Caki2 (cell line): Measurements from ENCODE around the gene GPR176. TPM values are rescaled to one million over a fixed set of nuclear protein-coding genes. Genes with fewer than 3 reads are reported as not detected.
"Not testable (repeated sequence)": the region's sequence is repeated elsewhere in the genome, so short reads cannot be mapped to it uniquely, and the experiment has no call there.

ENCODE experiments used
- DNase-seq: peaks from one replicate; pipeline ENCODE4 v3.0.0-alpha.2; 2015; ENCODE audit warnings: low read depth
- in situ Hi-C: cut with HindIII; loops from 2 replicates; pipeline ENCODE4 v1.10.0; 2016; ENCODE audit warnings: low sequenced_read_pairs, low pct_unique_long_range_greater_than_20kb, mixed read lengths
- total RNA-seq: library from RNA; depleted of rRNA; stranded (reverse); fragments of >200 nt; shearing (Covaris generic); gene quantifications from 2 replicates; pipeline ENCODE4 v1.2.3, GENCODE V29; 2014; ENCODE audit warnings: low replicate concordance

GPR176 gene
- total RNA-seq, 1 experiment from 2014 or later = 9.6 TPM

GRCh38 chr15:39837454-39837853 is 82.6 kb downstream of the GPR176 start:
- in situ Hi-C loops = no loop called here

GRCh38 chr15:39835550-39835949 is 84.5 kb downstream of the GPR176 start:
- DNase-seq = no peak
- in situ Hi-C loops = no loop called here

More at GRCh38 chr15:39837454-39837853, 82.6 kb downstream of the GPR176 start:
- DNase-seq = no peak

GRCh38 chr15:39834256-39834655 is 85.8 kb downstream of the GPR176 start:
- no peak for DNase-seq
- in situ Hi-C loops = no loop called here

DNA sequence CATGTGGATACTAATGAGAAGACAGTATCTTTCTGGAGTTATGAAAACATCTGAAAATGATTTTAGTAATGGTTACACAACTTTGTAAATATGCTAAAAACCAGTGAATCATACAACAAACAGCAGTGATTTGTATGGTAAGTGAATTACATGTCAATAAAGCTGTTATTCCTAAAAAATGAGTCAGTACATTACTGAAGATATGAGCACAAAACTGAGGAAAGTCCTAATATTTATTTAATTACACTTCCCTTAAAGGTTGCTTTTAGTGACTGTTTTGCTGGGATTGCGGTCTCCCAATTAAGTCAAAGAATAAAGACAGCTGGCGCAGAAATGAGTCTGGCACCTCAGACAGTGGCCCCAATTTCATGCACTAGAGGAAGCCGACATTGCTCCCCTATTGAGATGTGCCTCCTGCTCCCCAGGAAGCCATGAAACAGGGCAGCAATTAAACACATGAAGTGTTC is 86.5 kb downstream of the GPR176 start:
- DNase-seq = no peak
- in situ Hi-C loops = no loop called here

DNA sequence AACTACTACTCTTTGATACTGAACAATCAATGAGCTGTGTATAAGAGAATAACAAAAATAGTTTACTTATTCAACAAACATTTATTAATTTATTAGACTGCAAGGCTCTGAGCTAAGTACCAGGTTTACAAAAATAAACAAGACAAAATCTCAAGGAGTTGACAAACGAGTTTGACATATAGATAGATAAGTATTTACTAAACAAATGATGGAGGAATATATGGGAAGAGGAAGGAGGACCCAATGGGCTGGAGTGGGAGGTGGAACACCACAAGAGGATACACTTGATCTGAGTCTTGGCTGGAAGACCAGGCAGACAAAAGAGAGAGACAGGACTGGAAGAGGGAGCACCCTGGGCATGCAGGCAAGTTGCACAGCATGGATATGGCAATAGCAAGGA is 89.9 kb downstream of the GPR176 start:
- in situ Hi-C loops = no loop called here

GRCh38 chr15:39828374-39828931 is 91.6 kb downstream of the GPR176 start:
- no peak for DNase-seq
- in situ Hi-C loops = no loop called here

More for the DNA sequence above, 89.9 kb downstream of the GPR176 start:
- no peak for DNase-seq

- no peak for DNase-seq
- in situ Hi-C loops = no loop called here
Observed at GRCh38 chr15:39826975-39827374, 93.1 kb downstream of the GPR176 start.

- DNase-seq = no peak
- in situ Hi-C loops = no loop called here
Observed at GRCh38 chr15:39823634-39824033, 96.4 kb downstream of the GPR176 start.

GRCh38 chr15:39820050-39820602 is 99.9 kb downstream of the GPR176 start:
- DNase-seq = no peak
- in situ Hi-C loops = no loop called here

DNA sequence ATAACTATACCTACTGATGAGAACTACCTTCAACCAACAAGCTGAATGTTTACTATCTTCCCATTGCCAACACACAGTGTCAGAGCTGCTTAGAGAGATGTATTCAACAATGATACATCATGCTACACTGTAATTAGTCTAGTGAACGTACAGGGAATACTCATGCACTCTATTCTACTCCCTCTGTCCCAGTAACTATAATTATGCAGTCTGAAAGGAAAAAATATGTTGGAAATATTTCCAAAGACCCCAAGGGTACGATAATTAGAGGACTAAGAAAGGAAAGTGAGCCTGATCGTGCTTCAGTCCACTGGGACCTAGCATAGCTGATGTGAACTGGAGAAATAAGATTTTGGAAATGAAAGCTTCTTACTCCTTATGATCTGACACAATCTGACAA is 100.5 kb downstream of the GPR176 start:
- no peak for DNase-seq
- in situ Hi-C loops = no loop called here

DNA sequence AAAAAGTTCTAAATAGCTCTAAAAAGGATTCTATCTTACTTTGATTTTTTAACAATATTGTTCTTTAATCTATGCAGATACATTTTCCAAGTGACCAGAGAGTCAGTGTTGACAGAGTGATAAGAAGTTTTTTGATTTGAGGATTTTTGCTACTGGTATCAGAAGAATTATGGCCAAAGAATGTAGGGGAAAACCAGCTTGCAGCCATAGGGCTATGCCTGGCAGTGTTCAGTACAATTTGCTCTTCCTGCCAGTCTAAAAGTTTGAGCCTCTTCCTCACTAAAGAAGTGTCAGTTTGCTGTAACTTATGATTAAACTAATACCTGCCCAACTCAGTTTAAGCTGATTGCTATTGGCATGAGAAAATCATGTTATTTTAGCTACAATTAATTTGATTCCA is 102.2 kb downstream of the GPR176 start:
- in situ Hi-C loops = no loop called here
- DNase-seq = no peak

- DNase-seq = no peak
- in situ Hi-C loops = no loop called here
Observed at GRCh38 chr15:39814489-39814888, 105.6 kb downstream of the GPR176 start.

- DNase-seq, in situ Hi-C loops: not testable (repeated sequence)
Observed at GRCh38 chr15:39812651-39813050, 107.4 kb downstream of the GPR176 start.

DNA sequence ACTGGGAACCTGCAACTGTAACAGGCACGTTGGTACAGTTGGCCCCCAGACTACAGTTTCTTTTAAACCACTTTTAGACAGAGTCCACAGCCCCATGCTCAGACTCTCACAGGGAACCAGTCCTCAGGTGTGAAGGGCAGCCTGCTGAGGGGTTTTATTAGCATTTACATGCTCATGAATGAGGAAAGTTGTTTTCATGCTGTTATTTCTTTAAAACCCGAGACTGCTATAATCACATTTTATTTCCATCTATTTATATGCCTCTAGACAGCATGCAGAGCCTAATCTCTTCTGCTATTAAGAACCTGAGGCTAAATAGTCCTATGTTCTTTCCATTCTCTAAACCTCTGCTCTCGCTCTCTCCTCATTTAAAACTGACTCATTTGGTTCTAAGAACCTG is 111.2 kb downstream of the GPR176 start:
- in situ Hi-C loops = no loop called here

DNA sequence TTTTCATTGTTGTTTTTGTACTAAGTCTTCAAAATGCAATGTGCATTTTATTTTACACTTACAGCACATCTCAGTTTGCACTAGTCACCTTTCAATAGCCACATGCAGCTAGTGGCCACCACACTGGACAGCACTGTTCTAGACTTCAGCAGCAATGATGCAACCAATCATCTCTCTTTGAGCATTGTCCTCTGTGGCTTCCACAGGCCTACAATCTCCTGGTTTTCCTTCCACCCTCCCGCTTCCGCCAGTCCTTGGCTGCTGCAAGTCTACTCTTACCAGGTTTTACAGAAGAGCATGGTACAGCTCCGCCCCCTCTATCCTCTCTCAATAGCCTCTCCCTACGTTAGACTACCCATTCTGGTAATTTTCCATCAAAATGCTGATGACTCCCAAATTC is 112.3 kb downstream of the GPR176 start:
- no peak for DNase-seq
- in situ Hi-C loops = no loop called here

More for the DNA sequence above, 111.2 kb downstream of the GPR176 start:
- DNase-seq = no peak

DNA sequence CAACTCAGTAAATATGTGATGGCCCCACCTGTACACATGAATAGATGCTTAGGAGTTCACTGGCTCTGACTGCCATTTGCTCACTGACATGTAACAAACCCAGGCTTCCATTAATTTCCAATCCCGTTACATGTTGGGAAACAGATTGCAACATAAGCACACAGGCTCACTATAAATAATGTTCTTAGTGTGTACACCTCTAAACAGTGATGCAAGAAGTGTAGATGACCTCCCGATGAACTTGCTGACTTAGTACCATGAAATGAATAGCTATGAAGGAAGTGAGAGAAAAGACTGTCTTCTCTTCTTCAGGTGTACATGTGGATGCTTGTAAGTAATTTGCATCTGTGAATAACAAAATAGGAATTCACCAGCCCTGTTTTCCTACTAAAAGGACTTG is 116.0 kb downstream of the GPR176 start:
- DNase-seq = no peak
- in situ Hi-C loops = no loop called here

DNA sequence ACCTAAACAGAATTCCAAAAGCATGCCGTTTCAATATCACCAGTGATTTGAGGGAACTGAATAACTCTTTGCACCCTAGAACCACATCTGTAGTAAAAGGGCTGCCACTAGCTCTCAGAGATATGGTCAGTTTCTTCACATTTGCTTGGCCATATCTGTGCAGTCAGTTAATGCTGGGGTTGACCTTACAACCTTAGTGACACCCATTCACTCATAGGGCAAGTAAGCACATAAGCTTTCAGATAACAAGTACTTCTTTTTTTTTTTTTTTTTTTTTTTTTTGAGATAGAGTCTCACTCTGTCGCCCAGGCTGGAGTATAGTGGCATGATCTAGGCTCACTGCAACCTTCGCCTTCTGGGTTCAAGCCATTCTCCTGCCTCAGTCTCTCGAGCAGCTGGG is 117.0 kb downstream of the GPR176 start:
- in situ Hi-C loops = no loop called here
- DNase-seq = no peak

- in situ Hi-C loops = no loop called here
Observed at GRCh38 chr15:39801641-39802309, 118.3 kb downstream of the GPR176 start.

DNA sequence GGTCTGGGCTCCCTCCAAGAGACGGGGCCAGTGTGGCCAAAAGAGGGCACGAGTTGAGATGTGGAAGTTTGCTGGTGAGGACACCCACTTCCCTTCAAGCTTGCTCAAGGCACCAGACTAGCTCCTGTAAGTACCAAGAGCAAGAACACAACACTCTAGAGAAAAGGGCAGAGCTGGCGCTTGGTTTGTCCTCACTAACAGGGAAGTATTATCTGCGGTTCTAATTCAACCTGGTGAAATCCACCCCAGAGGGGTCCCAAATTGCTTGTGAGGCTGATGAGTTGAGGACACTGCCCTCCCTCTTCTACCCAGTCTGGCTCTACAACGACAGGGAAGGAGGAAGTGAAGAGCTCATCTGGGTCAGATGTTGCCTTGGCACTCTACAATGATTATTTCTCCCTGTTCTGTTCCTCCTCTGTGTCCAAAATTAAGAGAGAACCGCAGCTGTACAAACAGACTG is 120.5 kb downstream of the GPR176 start:
- no peak for DNase-seq
- in situ Hi-C loops = no loop called here

More at GRCh38 chr15:39801641-39802309, 118.3 kb downstream of the GPR176 start:
- no peak for DNase-seq

- no peak for DNase-seq
- in situ Hi-C loops = no loop called here
Observed at GRCh38 chr15:39798382-39798781, 121.7 kb downstream of the GPR176 start.
